Anterior cingulate cortex (tissue), 58 donors: ENCODE results near the gene TAGLN2.

Experiments
- DNase-seq, 58 donors: peaks; one replicate each; lab custom pipeline; 2025; lab: John Stamatoyannopoulos, UW

The TAGLN2 gene

DNA sequence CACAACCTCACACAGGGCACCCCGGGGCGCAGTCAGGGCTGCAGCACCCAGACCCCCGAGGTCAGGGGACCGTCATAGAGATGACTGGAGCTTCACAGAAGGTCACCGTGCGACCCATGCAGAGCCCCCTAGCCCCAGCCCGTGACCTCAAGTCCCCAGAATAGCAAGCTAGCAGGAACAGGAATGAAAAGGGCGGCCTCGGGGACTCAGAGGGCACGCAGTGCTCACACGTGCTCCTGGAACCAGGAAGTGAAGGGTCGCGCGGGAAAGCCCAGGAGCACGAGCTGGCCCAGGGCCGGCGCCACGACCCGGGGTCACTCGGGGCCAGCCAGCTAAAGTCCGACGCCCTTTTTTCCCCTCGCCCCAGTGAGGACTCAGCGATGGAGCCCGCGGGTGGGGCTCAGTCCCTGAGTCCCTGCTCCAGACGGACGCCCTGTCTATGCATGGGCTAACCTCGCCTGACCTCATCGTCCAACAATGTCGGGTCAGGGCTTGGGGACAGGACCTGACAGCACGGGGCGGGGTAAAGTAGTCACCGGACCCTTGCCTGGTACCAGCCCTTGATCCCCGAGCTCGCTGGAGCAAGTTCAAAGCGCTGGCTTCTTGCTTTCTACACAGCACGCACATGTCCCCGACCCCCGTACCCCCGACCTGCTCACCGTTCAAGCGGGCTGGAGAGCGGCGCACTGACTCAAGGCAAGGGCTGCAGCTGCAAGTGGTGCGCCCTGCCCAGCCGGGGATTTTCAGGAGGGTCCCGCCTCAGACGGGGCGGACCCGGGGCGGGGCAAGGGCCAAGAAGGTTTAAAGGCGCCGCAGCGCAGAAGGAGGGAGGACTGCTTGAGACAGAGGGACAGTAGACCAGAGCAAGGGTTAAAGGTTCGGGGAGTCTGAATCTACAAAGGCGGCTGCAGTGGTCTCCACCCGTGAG, at the start of gene TAGLN2:
TAGLN2 (minus strand) TSS at position 717 of the 928 bp plus-strand sequence. CDS start 4,998 bp downstream, outside the sequence.
- peak in 47 of 58 donors; percentile 13 to 79 (median 46) for DNase-seq

DNA sequence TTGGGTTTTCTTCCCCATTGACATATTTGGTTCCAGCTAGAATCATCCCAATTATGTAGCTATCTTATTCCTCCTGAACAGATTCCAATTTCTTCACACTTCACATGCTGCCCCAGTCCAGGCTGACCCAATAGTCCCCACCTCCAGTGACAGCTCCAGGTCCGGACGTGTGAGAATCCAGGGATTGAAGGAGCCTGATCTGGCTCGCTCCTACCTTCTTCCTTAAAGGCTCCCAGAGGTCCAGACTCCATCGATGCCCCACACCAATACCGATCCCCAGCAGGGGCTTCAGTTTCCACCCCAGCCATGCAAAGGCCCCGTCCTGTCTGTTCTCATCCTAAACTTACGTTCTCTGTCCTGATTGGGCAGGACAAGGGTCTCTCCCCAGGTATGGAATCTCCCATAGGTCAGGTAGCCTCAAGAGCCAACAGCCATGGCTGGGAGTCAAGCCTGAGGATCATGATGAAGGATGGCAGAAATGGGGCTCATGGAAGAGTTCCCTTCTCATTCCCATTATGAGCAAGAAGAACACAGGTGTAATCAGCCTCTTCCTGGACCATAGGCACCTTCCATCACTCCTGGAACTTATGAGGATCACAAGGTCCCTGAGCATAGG, 49.2 kb upstream of the TAGLN2 start:
- DNase-seq: no peak

DNA sequence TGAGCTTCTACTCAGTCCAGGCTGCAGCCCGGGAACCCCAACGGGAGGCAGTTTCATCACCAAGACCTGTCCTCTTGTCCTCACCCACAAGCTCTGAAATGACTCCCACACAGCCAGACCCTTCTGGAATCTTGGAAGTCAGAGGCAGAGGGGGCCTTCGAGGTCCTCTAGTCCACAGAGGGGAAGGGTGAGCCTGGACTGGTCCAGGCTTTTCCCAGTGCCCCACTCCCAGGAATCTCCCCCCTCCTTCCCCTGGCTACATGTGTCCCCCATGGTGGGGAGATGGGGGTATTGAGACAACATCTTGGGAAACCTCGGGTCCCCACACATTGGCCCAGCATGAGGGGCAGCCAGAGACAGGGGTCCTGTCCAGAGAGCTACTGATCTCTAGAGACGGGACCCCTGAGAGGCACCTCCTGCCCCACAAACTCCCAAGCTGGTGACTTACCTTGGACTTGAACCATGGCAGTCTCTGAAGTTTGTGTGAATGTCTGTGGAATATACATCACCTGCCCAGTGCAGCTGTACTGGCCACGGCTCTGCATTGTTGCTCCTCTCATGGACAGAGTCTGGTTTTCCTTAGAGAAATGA, 48.1 kb upstream of the TAGLN2 start:
- no peak for DNase-seq

DNA sequence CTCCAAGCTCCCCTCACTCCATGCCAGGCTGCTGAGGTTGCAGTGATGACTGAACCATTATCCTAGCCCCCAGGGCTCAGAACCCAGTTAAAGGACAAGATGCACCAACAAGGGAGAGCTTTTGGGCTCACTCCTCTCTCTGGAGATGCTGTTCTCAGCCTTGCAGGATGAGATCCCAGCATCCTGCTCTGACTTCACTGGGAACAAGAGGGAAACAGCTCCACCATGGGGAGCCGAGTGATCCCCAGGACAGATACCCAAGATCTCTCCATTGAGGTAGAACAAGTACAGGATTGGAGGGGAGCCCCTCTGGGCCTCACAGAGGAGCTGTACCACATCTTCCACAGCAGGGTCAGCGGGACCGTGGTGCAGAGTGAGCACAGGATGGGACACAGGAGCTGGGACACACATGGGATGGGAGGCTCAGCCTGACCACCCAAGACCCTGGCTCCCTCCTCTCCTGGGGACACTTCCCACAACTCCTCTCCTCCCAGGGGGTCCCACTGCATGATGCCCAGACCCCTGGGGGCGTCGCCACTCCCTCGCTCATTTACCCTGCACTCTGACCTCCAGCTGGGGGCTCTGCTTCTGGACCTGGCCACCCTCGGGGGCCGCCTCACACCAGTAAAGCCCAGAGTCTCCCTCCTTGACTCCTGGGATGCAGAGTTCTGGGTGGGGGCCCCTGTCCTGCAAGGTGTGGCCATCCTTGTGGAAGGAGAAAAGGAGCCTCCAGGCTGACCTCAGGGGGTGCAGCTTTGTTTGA, 47.3 kb upstream of the TAGLN2 start:
- DNase-seq: no peak

DNA sequence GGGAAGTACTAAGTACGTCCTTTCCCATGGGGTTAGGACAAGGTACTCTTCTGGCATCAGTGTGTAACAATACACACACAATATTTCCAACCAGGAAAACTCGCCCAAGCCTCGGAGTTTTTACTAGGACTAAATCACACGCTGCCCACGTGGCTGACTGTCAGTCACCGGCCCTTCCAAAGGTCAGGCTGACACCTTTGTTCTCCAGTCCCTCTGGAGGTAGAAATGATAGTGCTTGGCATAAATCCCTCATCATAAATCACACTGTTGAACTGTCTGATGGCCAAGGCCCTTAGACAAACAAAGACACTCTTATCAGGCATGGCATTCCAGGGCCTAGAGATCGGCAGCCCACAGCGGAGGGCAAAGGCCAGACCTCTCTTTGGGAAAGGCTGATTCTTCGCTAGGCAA, 45.6 kb upstream of the TAGLN2 start:
- no peak for DNase-seq

DNA sequence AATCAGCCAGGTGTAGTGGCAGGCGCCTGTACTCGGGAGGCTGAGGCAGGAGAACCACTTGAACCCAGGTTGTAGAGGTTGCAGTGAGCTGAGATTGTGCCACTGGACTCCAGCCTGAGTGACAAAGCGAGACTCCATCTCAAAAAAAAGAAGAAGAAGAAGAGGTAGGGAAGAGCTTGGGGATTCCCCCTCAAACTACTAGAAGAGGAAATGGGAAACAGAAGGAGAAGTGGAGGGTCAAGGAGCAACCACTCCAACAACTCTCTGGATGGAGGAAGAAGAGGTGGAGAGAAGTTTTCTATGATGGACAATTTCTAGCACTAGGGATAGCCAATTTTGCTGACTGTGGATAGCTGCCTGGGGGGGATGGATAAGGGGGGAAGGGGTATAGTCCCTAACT, 43.6 kb upstream of the TAGLN2 start:
- DNase-seq: no peak

DNA sequence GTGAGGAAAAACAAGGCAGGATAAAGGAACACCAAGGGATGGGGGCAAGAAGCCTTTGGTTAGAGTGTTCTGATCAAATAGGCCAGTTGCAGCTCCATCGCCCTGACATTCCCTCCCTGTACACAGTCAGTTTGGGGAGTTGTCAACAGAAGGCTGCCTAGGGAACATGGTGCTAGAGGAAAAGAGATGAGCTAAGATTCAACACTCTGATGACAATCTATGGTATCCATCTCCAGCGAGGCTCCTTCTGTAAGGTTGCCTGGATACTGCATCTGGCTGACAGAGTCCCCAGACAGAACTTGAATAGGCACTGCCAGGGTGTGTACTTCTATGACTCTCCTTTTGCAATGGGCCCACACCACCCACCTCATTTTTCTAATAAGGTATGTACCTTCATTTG, 40.0 kb upstream of the TAGLN2 start:
- DNase-seq: no peak

DNA sequence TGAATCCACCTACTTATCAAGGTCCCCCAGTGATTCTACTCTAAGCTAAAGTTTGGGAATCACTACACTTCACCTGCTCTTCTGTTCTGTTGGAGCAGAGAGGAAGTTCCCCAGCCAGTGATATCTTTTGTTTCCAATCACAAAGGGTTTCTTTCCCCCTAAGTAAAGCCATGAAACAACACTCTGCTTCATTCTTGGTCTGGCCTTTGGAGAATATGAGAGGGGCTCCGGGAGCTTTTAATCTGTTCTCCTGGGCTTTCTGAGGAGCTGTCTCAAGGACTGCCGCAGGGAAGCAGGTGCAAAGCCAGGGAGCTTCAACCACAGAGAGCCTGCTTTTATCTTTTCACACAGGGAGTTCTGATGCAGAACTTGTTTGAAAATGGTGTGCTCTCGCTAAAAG, 38.8 kb upstream of the TAGLN2 start:
- DNase-seq: no peak

- DNase-seq: no peak
Observed at GRCh38 chr1:159962176-159962575, 36.9 kb upstream of the TAGLN2 start.

GRCh38 chr1:159961636-159962035, 36.3 kb upstream of the TAGLN2 start:
- DNase-seq: no peak

- no peak for DNase-seq
Observed at GRCh38 chr1:159960721-159961381, 35.5 kb upstream of the TAGLN2 start.

- DNase-seq: no peak
Observed at GRCh38 chr1:159959451-159959850, 34.1 kb upstream of the TAGLN2 start.

DNA sequence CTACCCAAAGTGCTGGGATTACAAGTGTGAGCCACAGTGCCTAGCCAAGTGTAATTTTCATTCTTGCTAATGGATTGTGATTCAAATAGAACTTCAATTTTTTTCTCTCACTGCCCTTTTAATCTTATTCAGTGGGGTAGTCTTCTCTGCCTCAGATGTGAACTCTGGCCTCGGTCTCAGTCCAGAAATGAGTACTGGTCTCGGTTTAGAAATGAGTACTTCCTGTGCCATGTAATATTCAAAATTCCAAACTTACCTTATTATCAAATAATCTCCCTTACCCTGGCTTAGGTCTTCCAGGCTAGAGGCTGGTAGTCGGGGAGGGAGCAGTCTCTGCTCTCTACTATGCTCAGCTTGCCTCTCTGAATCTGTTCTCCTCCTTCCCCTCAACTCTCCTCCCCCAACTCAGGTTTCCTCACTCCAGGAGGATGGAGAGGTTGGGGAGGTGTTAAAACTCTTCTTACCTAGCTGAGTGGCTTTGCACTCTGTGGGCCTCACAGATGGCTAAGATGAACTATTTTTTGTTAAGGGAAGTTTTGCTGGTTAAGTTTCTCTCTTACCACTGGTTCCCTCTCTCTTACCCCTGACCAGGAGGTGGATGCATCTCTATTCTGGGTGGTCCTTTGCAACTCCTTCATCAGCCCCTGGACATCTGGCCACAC, 33.5 kb upstream of the TAGLN2 start:
- DNase-seq: no peak

GRCh38 chr1:159957824-159958268, 32.5 kb upstream of the TAGLN2 start:
- no peak for DNase-seq

GRCh38 chr1:159955456-159955855, 30.1 kb upstream of the TAGLN2 start:
- DNase-seq: no peak

GRCh38 chr1:159953536-159954515, 28.5 kb upstream of the TAGLN2 start, which contains the start of gene SLAMF9:
TSS of gene SLAMF9 (minus strand) at chr1:159954237. CDS start at chr1:159954137, 100 bp downstream.
- no peak for DNase-seq

DNA sequence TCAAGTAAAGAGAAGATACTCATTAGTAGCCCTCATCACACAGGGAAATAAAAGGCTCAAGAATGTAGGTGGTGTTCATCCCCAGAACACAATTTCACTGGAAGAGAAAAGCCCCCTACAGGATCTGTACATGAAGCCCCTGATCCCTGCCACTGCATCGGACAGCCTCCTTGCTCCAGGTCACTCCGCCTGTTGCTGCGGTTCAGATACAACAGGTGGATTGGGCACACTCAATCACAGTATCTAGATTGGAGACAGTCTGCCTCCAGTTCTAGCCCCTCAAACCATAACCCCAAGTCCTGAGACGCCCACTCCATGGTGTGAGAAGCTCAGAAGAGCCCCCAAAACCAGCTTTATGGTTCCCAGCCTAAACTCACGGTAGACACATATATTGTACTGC, 27.6 kb upstream of the TAGLN2 start:
- DNase-seq: no peak

- DNase-seq: no peak
Observed at GRCh38 chr1:159951551-159951950, 26.2 kb upstream of the TAGLN2 start.
